HepG2 (cell line): Measurements from ENCODE around the gene TIMM23. TPM values are rescaled to one million over a fixed set of nuclear protein-coding genes. Genes with fewer than 3 reads are reported as not detected.
"Not testable (repeated sequence)": the region's sequence is repeated elsewhere in the genome, so short reads cannot be mapped to it uniquely, and the experiment has no call there.

Source experiments
- ATAC-seq: fragments of 200-7000 bp; cut with Tn5 transposase; 3 replicates; pipeline ENCODE4 v1.9.1; 2020; ENCODE audit warnings: mild to moderate bottlenecking, moderate library complexity
- BruUV-seq: library from RNA; stranded (reverse); fragments of 400-500 nt; replicated peaks from 2 replicates; lab custom pipeline; 2021; lab: Mats Ljungman, UMichigan
- CTCF ChIA-PET: fragments of 300-600 bp; formaldehyde crosslinking; extraction: SDS; loops from one replicate; lab custom pipeline; 2021; ENCODE audit warnings: low total read pairs, inconsistent platforms, low intra/inter-chr PET ratio; lab: Yijun Ruan, JAX
- POLR2A ChIA-PET: fragments of 350-600 bp; sonication (Branson Sonifier 250); formaldehyde crosslinking; loops from one replicate; lab custom pipeline; 2020; ENCODE audit warnings: antibody characterized with exemption, inconsistent platforms; lab: Yijun Ruan, JAX
- DNase-seq: peaks from one replicate; pipeline ENCODE4 v3.0.0-alpha.2; 2015; ENCODE audit warnings: low spot score
- FAIRE-seq: peaks from 3 replicates; lab custom pipeline; 2011; peaks lifted over from hg19 to GRCh38; lab: Jason Lieb, UNC
- H2AFZ ChIP-seq: one replicate; pipeline ENCODE4 v1.6.1; 2011; ENCODE audit warnings: low read length, inconsistent platforms
- H3K27ac ChIP-seq: fragments of 300-600 bp; 3 replicates; pipeline ENCODE4 v1.8.0; 2011; ENCODE audit warnings: mixed run types, mild to moderate bottlenecking, mixed read lengths, low read length, inconsistent platforms; ENCODE audit not compliant: insufficient read depth; ENCODE audit errors: extremely low read length
- H3K27me3 ChIP-seq, 2 experiments: fragments of 200-600 bp in 1 of 2; 2 replicates in 1 of 2; 3 replicates in 1 of 2; pipeline versions ENCODE4 v1.6.0 to v1.8.0; 2011; ENCODE audit warnings: low read length in 2 of 2, mild to moderate bottlenecking in 2 of 2, moderate library complexity in 2 of 2, inconsistent platforms in 1 of 2; ENCODE audit not compliant: insufficient read depth in 2 of 2, control insufficient read depth in 1 of 2
- H3K36me3 ChIP-seq, 2 experiments: fragments of 200-600 bp in 1 of 2; replicated peaks in 1 of 2; 2 replicates in 1 of 2; 3 replicates in 1 of 2; pipeline versions ENCODE4 v1.5.1 to v1.8.0; 2011; ENCODE audit warnings: low read length in 2 of 2, inconsistent platforms in 1 of 2; ENCODE audit not compliant: insufficient read depth in 2 of 2, control insufficient read depth in 1 of 2
- H3K4me1 ChIP-seq: 2 replicates; pipeline ENCODE4 v1.5.1; 2012; ENCODE audit warnings: low read length, inconsistent platforms; ENCODE audit not compliant: insufficient read depth
- H3K4me2 ChIP-seq: 2 replicates; pipeline ENCODE4 v1.6.0; 2011; ENCODE audit warnings: low read depth, low read length, inconsistent platforms
- H3K4me3 ChIP-seq, 3 experiments: fragments of 200-600 bp in 1 of 3; sonication (generic), shearing (Covaris generic) in 1 of 3; replicated peaks in 1 of 3; 2 replicates each; pipeline ENCODE4 v1.5.1; 2011 to 2016; ENCODE audit warnings: low read length in 3 of 3, inconsistent platforms in 2 of 3, low read depth in 2 of 3, mild to moderate bottlenecking in 2 of 3, control low read depth in 1 of 3, mixed read lengths in 1 of 3; ENCODE audit not compliant: insufficient read depth in 1 of 3
- H3K79me2 ChIP-seq: one replicate; pipeline ENCODE4 v1.6.1; 2011; ENCODE audit warnings: low read length, inconsistent platforms; ENCODE audit not compliant: insufficient read depth
- H3K9ac ChIP-seq: 2 replicates; pipeline ENCODE4 v1.6.0; 2011; ENCODE audit warnings: mild to moderate bottlenecking, low read depth, low read length, inconsistent platforms; ENCODE audit not compliant: insufficient read depth
- H3K9me3 ChIP-seq: 2 replicates; pipeline ENCODE4 v1.5.1; 2012; ENCODE audit warnings: mild to moderate bottlenecking, low read length
- H4K20me1 ChIP-seq: 2 replicates; pipeline ENCODE4 v1.6.0; 2011; ENCODE audit warnings: inconsistent platforms, mild to moderate bottlenecking, low read length, moderate library complexity; ENCODE audit not compliant: insufficient read depth
- BCL6 ChIP-seq: IDR thresholded peaks from 2 replicates; pipeline ENCODE4 v1.6.1; 2016; ENCODE audit warnings: missing genetic modification reagents, missing compliant biosample characterization
- CHCHD3 ChIP-seq: sonication (generic); formaldehyde crosslinking; IDR thresholded peaks from 2 replicates; pipeline ENCODE4 v1.8.0; 2022; ENCODE audit warnings: mild to moderate bottlenecking, missing genetic modification reagents, moderate library complexity
- ETV5 ChIP-seq: IDR thresholded peaks from 2 replicates; pipeline ENCODE4 v1.6.1; 2018; ENCODE audit warnings: missing biosample characterization, missing genetic modification reagents, inconsistent platforms, borderline replicate concordance
- EZH2 ChIP-seq: conservative IDR thresholded peaks from 2 replicates; pipeline ENCODE4 v1.6.1; 2012; ENCODE audit warnings: mild to moderate bottlenecking, low read depth, low read length, moderate library complexity
- FOXJ3 ChIP-seq: sonication (generic); formaldehyde crosslinking; IDR thresholded peaks from 2 replicates; pipeline ENCODE4 v1.4.0; 2020; ENCODE audit warnings: missing genetic modification reagents, mild to moderate bottlenecking, borderline replicate concordance
- GTF2F1 ChIP-seq: fragments of 150-350 bp; IDR thresholded peaks from 2 replicates; pipeline ENCODE4 v1.6.1; 2014; ENCODE audit warnings: low read length
- MXD4 ChIP-seq: IDR thresholded peaks from 2 replicates; pipeline ENCODE4 v1.6.1; 2016; ENCODE audit warnings: mild to moderate bottlenecking, missing biosample characterization, missing genetic modification reagents
- PAWR ChIP-seq: sonication (generic); formaldehyde crosslinking; IDR thresholded peaks from 2 replicates; pipeline ENCODE4 v1.4.0; 2020; ENCODE audit warnings: missing genetic modification reagents, mild to moderate bottlenecking, borderline replicate concordance
- RELA ChIP-seq: sonication (generic); formaldehyde crosslinking; IDR thresholded peaks from 2 replicates; pipeline ENCODE4 v1.4.0; 2020; ENCODE audit warnings: missing genetic modification reagents
- ZMYM2 ChIP-seq: sonication (generic); formaldehyde crosslinking; IDR thresholded peaks from 2 replicates; pipeline ENCODE4 v1.8.0; 2022; ENCODE audit warnings: mild to moderate bottlenecking, missing genetic modification reagents
- ZNF672 ChIP-seq: sonication (generic); formaldehyde crosslinking; IDR thresholded peaks from 2 replicates; pipeline ENCODE4 v1.8.1; 2022; ENCODE audit warnings: missing genetic modification reagents
- ZNF703 ChIP-seq: sonication (generic); formaldehyde crosslinking; IDR thresholded peaks from 2 replicates; pipeline ENCODE4 v1.5.1; 2020; ENCODE audit warnings: missing genetic modification reagents, mild to moderate bottlenecking, moderate library complexity, borderline replicate concordance
- WGBS: methylation state at CpG from one replicate; pipeline ENCODE4 v1.1.6; 2017; ENCODE audit warnings: low lambda C conversion rate; 5-methylcytosine and 5-hydroxymethylcytosine counted together
- in situ Hi-C: cut with HindIII; loops from 2 replicates; pipeline ENCODE4 v1.10.0; 2017; ENCODE audit warnings: low pct_unique_long_range_greater_than_20kb; ENCODE audit not compliant: extremely low pct_ligation_motif_present
- intact Hi-C: fragments of 100-400 bp; cut with micrococcal nuclease; formaldehyde crosslinking; loops from one replicate; pipeline ENCODE4 v1.10.0; 2022; ENCODE audit not compliant: unreplicated experiment
- polyA plus RNA-seq, 8 experiments: library from polyadenylated mRNA; depleted of rRNA in 3 of 8; stranded (reverse) in 7 of 8; unstranded in 1 of 8; fragments of >200 nt; fragmentation: Illumina TruSeq in 4 of 8; extraction: Trizol in 4 of 8; gene quantifications; 2 replicates each; pipeline versions ENCODE4 v1.2.1 to v1.2.3, GENCODE V29; 2011 to 2016; ENCODE audit warnings: low read depth in 4 of 8, missing spikeins in 1 of 8, mixed read lengths in 1 of 8; ENCODE audit not compliant: insufficient read depth in 1 of 8
- total RNA-seq, 5 experiments: library from RNA; depleted of rRNA; stranded (reverse); fragments of >200 nt; fragmentation: Illumina TruSeq; extraction: Trizol; gene quantifications; 2 replicates each; pipeline ENCODE4 v1.2.3, GENCODE V29; 2016; ENCODE audit warnings: low read depth in 1 of 5
- TF ChIP-seq, protein P1 (sequence below): sonication (generic); formaldehyde crosslinking; IDR thresholded peaks from 2 replicates; pipeline ENCODE4 v1.9.0; 2022; ENCODE audit warnings: missing genetic modification reagents, mild to moderate bottlenecking, borderline replicate concordance
- TF ChIP-seq, protein P2 (sequence below): sonication (generic); formaldehyde crosslinking; IDR thresholded peaks from 2 replicates; pipeline ENCODE4 v1.9.0; 2021; ENCODE audit warnings: mild to moderate bottlenecking, missing genetic modification reagents

TIMM23 gene
- total and polyA plus RNA-seq, 2 of the 13 experiments (the other 11 are each of a cell fraction or from before 2014, with no cell fraction given): 80.2 to 98.6 TPM

DNA sequence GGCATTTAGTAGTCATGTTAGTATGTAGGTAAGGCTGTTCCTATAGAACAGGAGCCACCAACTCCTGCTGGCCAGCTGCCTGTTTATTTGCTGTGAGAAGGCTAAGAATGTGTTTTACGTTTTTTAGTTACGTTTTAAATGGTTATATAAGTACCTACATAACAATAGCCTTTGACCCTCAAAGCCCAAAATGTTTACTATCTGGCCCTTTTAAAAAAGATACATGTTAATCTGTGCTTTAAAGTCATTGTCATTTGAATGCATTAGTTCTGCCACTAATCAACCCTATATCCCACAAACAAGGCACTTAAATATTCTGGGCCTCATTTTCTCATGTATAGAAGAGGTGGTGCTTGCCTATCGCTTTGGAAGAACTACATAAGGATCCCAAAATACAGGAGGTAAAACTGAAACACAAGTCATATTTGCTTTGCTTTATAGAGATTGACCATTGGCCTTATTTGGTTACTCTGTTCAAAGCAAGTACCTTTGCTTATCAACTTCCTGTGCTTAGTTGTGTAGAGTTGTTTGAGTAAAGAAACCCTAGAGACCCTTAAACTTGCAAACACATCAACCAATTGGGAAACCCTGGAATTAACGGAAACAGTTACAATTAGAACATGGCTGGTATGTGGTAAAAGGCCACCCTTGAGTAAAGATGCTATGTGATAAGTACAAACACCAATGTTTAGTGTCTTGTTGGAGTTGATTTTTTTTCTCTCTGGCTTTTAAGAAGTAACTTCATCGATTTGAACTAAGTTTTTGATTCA lies 25.9 kb downstream of the TIMM23 start (continued):
- TF ChIP-seq ETV5 (CRISPR knock-in tag) (peak; percentile 98), ZMYM2 (peak; percentile 77), GTF2F1 (no peak), ZNF703 (peak; percentile 69; the same call in 1 of the 2 replicates), RELA (CRISPR knock-in tag) (no peak), EZH2 (no peak), CHCHD3 (CRISPR knock-in tag) (no peak), ZNF672 (CRISPR knock-in tag) (no peak), BCL6 (CRISPR knock-in tag) (peak; percentile 95), FOXJ3 (CRISPR knock-in tag) (peak; percentile 97), PAWR (CRISPR knock-in tag) (no peak), MXD4 (CRISPR knock-in tag) (no peak)
- TF ChIP-seq, protein P1, sequence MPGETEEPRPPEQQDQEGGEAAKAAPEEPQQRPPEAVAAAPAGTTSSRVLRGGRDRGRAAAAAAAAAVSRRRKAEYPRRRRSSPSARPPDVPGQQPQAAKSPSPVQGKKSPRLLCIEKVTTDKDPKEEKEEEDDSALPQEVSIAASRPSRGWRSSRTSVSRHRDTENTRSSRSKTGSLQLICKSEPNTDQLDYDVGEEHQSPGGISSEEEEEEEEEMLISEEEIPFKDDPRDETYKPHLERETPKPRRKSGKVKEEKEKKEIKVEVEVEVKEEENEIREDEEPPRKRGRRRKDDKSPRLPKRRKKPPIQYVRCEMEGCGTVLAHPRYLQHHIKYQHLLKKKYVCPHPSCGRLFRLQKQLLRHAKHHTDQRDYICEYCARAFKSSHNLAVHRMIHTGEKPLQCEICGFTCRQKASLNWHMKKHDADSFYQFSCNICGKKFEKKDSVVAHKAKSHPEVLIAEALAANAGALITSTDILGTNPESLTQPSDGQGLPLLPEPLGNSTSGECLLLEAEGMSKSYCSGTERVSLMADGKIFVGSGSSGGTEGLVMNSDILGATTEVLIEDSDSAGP (CRISPR knock-in tag): no peak
- TF ChIP-seq, protein P2, sequence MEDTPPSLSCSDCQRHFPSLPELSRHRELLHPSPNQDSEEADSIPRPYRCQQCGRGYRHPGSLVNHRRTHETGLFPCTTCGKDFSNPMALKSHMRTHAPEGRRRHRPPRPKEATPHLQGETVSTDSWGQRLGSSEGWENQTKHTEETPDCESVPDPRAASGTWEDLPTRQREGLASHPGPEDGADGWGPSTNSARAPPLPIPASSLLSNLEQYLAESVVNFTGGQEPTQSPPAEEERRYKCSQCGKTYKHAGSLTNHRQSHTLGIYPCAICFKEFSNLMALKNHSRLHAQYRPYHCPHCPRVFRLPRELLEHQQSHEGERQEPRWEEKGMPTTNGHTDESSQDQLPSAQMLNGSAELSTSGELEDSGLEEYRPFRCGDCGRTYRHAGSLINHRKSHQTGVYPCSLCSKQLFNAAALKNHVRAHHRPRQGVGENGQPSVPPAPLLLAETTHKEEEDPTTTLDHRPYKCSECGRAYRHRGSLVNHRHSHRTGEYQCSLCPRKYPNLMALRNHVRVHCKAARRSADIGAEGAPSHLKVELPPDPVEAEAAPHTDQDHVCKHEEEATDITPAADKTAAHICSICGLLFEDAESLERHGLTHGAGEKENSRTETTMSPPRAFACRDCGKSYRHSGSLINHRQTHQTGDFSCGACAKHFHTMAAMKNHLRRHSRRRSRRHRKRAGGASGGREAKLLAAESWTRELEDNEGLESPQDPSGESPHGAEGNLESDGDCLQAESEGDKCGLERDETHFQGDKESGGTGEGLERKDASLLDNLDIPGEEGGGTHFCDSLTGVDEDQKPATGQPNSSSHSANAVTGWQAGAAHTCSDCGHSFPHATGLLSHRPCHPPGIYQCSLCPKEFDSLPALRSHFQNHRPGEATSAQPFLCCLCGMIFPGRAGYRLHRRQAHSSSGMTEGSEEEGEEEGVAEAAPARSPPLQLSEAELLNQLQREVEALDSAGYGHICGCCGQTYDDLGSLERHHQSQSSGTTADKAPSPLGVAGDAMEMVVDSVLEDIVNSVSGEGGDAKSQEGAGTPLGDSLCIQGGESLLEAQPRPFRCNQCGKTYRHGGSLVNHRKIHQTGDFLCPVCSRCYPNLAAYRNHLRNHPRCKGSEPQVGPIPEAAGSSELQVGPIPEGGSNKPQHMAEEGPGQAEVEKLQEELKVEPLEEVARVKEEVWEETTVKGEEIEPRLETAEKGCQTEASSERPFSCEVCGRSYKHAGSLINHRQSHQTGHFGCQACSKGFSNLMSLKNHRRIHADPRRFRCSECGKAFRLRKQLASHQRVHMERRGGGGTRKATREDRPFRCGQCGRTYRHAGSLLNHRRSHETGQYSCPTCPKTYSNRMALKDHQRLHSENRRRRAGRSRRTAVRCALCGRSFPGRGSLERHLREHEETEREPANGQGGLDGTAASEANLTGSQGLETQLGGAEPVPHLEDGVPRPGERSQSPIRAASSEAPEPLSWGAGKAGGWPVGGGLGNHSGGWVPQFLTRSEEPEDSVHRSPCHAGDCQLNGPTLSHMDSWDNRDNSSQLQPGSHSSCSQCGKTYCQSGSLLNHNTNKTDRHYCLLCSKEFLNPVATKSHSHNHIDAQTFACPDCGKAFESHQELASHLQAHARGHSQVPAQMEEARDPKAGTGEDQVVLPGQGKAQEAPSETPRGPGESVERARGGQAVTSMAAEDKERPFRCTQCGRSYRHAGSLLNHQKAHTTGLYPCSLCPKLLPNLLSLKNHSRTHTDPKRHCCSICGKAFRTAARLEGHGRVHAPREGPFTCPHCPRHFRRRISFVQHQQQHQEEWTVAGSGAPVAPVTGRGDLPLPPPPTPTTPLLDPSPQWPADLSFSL: peak; percentile 53; the same call in 1 of the 2 replicates

DNA sequence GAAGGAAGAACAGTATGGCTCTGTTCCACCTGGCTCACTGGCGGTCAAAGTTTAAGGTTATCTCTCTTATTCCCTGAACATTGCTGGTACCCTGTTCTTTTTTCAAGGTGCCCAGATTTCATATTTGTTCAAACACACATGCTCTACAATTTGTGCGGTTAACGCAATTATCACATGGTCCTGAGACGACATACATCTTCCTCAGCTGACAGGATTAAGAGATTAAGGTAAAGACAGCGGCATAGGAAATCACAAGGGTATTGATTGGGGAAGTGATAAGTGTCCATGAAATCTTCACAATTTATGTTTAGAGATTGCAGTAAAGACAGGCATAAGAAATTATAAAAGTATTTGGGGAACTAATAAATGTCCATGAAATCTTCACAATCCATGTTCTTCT lies 27.7 kb downstream of the TIMM23 start:
- BruUV-seq, H2AFZ ChIP-seq, H3K4me2 ChIP-seq, H4K20me1 ChIP-seq, in situ Hi-C loops, ATAC-seq, H3K9me3 ChIP-seq, H3K27me3 ChIP-seq, H3K79me2 ChIP-seq, CTCF ChIA-PET, FAIRE-seq, intact Hi-C loops, DNase-seq, H3K4me3 ChIP-seq, H3K27ac ChIP-seq, H3K9ac ChIP-seq: not testable (repeated sequence)
- 97% methylated on average over 5 of the region's 5 CpGs for WGBS
- POLR2A ChIA-PET: interaction anchor here (10.6 kb wide), 1 partner anchor 21 kb away, joined by 147 read pairs; no protein-coding TSS in a partner anchor
- peaks cover 2 to 24% of the 10 kb centered on the region in 2 experiments; a peak in 3 of 5 replicates for H3K36me3 ChIP-seq
- H3K4me1 ChIP-seq: peaks cover 86% of the 10 kb centered on the region
